CD14-positive monocyte (primary cell): ENCODE data around the gene AKAP12. TPM values are rescaled to one million over a fixed set of nuclear protein-coding genes. Genes with fewer than 3 reads are reported as not detected.

Source experiments
- DNase-seq, 3 donors: peaks; one replicate each; pipeline ENCODE4 v3.0.0-alpha.2; 2011 to 2022
- H2AFZ ChIP-seq: 2 replicates; pipeline ENCODE4 v1.6.0; 2012; ENCODE audit warnings: mild to moderate bottlenecking, low read depth, low read length, inconsistent platforms; ENCODE audit not compliant: insufficient read depth, poor library complexity, severe bottlenecking
- H3K27ac ChIP-seq, 2 donors: 1 replicate in 1 of 2; 2 replicates in 1 of 2; pipeline ENCODE4 v1.5.1; 2012 to 2013; ENCODE audit warnings: low read length in 2 of 2, control low read depth in 1 of 2, inconsistent platforms in 1 of 2, low read depth in 1 of 2, mild to moderate bottlenecking in 1 of 2
- H3K27me3 ChIP-seq, 2 donors: one replicate each; pipeline versions ENCODE4 v1.6.0 to v1.6.1; 2011 to 2013; ENCODE audit warnings: low read length in 2 of 2; ENCODE audit not compliant: control insufficient read depth in 2 of 2, insufficient read depth in 2 of 2
- H3K36me3 ChIP-seq, 2 donors: replicated peaks in 1 of 2; 1 replicate in 1 of 2; 2 replicates in 1 of 2; pipeline versions ENCODE4 v1.5.1 to v1.6.1; 2012 to 2013; ENCODE audit warnings: low read length in 2 of 2, control low read depth in 1 of 2, inconsistent platforms in 1 of 2, mild to moderate bottlenecking in 1 of 2; ENCODE audit not compliant: insufficient read depth in 2 of 2, control insufficient read depth in 1 of 2
- H3K4me1 ChIP-seq, 2 donors: 1 replicate in 1 of 2; 2 replicates in 1 of 2; pipeline versions ENCODE4 v1.5.1 to v1.6.1; 2012 to 2013; ENCODE audit warnings: low read length in 2 of 2, control low read depth in 1 of 2, inconsistent platforms in 1 of 2, mild to moderate bottlenecking in 1 of 2, moderate library complexity in 1 of 2; ENCODE audit not compliant: insufficient read depth in 2 of 2, control insufficient read depth in 1 of 2
- H3K4me2 ChIP-seq: replicated peaks from 2 replicates; pipeline ENCODE3; 2012; ENCODE audit warnings: low read length, moderate library complexity, mild to moderate bottlenecking; ENCODE audit not compliant: poor library complexity, severe bottlenecking; ENCODE audit errors: extremely low read depth
- H3K4me3 ChIP-seq, 3 experiments: fragments of 200-600 bp in 1 of 3; sonication (generic) in 1 of 3; replicated peaks in 1 of 3; 1 replicate in 2 of 3; 2 replicates in 1 of 3; pipeline ENCODE4 v1.5.1; 2011 to 2013; ENCODE audit warnings: low read length in 3 of 3, mild to moderate bottlenecking in 3 of 3, control low read depth in 2 of 3, low read depth in 2 of 3, inconsistent platforms in 1 of 3, moderate library complexity in 1 of 3
- H3K79me2 ChIP-seq: 2 replicates; pipeline ENCODE4 v1.6.0; 2012; ENCODE audit warnings: mild to moderate bottlenecking, control low read depth, inconsistent platforms, low read length, moderate library complexity; ENCODE audit not compliant: insufficient read depth
- H3K9ac ChIP-seq: 2 replicates; pipeline ENCODE4 v1.6.0; 2017; ENCODE audit warnings: low read length, mild to moderate bottlenecking; ENCODE audit not compliant: insufficient read depth, poor library complexity, severe bottlenecking
- H3K9me3 ChIP-seq, 2 donors: replicated peaks in 1 of 2; 1 replicate in 1 of 2; 2 replicates in 1 of 2; pipeline versions ENCODE4 v1.5.1 to v1.6.1; 2012 to 2013; ENCODE audit warnings: low read length in 2 of 2, control low read depth in 1 of 2; ENCODE audit not compliant: control insufficient read depth in 1 of 2, insufficient read depth in 1 of 2
- H4K20me1 ChIP-seq: 2 replicates; pipeline ENCODE4 v1.6.0; 2012; ENCODE audit warnings: mild to moderate bottlenecking, low read length, control low read depth, moderate library complexity; ENCODE audit not compliant: insufficient read depth
- H3K27ac Mint-ChIP-seq, 7 donors: one replicate each; pipeline ENCODE4 v1.8.0; 2020; ENCODE audit warnings: mild to moderate bottlenecking in 7 of 7, mixed read lengths in 7 of 7, moderate library complexity in 6 of 7, inconsistent platforms in 2 of 7
- H3K27me3 Mint-ChIP-seq, 3 donors: one replicate each; pipeline ENCODE4 v1.8.0; 2021 to 2022; ENCODE audit warnings: low read depth in 3 of 3, mild to moderate bottlenecking in 3 of 3, mixed read lengths in 3 of 3, moderate library complexity in 3 of 3, inconsistent platforms in 1 of 3
- H3K36me3 Mint-ChIP-seq, 2 donors: one replicate each; pipeline ENCODE4 v1.8.0; 2020; ENCODE audit warnings: mixed read lengths in 2 of 2, inconsistent platforms in 1 of 2, mild to moderate bottlenecking in 1 of 2
- H3K4me1 Mint-ChIP-seq: one replicate; pipeline ENCODE4 v1.8.0; 2020; ENCODE audit warnings: mild to moderate bottlenecking, mixed read lengths
- H3K4me3 Mint-ChIP-seq, 2 donors: one replicate each; pipeline ENCODE4 v1.8.0; 2020; ENCODE audit warnings: mild to moderate bottlenecking in 2 of 2, mixed read lengths in 2 of 2, moderate library complexity in 1 of 2
- H3K9me3 Mint-ChIP-seq, 7 donors: one replicate each; pipeline ENCODE4 v1.8.0; 2020 to 2022; ENCODE audit warnings: mixed read lengths in 7 of 7, mild to moderate bottlenecking in 6 of 7, moderate library complexity in 6 of 7, inconsistent platforms in 2 of 7
- CTCF ChIP-seq: fragments of 200-600 bp; IDR thresholded peaks from one replicate; pipeline ENCODE4 v1.8.0; 2022; ENCODE audit warnings: antibody characterized with exemption, mild to moderate bottlenecking
- WGBS: methylation state at CpG from one replicate; pipeline ENCODE4 v1.1.5; 2013; ENCODE audit warnings: missing lambda C conversion rate; ENCODE audit not compliant: insufficient coverage; 5-methylcytosine and 5-hydroxymethylcytosine counted together
- intact Hi-C, 2 donors: fragments of 100-400 bp; cut with micrococcal nuclease; formaldehyde crosslinking; loops; one replicate each; pipeline versions ENCODE4 v1.15.0 to v1.15.1; 2023
- polyA plus RNA-seq, 3 donors: library from polyadenylated mRNA; depleted of rRNA in 1 of 3; unstranded in 2 of 3; stranded (reverse) in 1 of 3; fragments of 300-500 nt in 2 of 3; fragments of >200 nt in 1 of 3; fragmentation: Illumina TruSeq in 2 of 3; gene quantifications; 1 replicate in 2 of 3; 2 replicates in 1 of 3; pipeline ENCODE4 v1.2.3, GENCODE V29; 2012 to 2021

Gene AKAP12
- polyA plus RNA-seq, 3 donors, result 0.01 TPM; not detected in 2

GRCh38 chr6:151292974-151293687, 53.4 kb downstream of the AKAP12 start:
- WGBS, result 100% methylated on average over 1 of the region's 5 CpGs
- H3K9me3 Mint-ChIP-seq, result no peaks in the 10 kb centered on the region

GRCh38 chr6:151293688-151294016, 53.9 kb downstream of the AKAP12 start:
- H3K9me3 Mint-ChIP-seq, result no peaks in the 10 kb centered on the region
- no peak for DNase-seq
- Histone ChIP-seq H3K9me3 (no peaks in the 10 kb centered on the region), H3K36me3 (no peaks in the 10 kb centered on the region), H3K27me3 (peaks cover 0 to 7% of the 10 kb centered on the region in 2 donors), H3K4me1 (no peaks in the 10 kb centered on the region), H3K4me2 (no peak overlapping the region), H3K27ac (no peak overlapping the region), H3K9ac (no peak overlapping the region), H4K20me1 (no peaks in the 10 kb centered on the region), H2AFZ (no peak overlapping the region), H3K4me3 (no peak overlapping the region), H3K79me2 (no peaks in the 10 kb centered on the region)
- intact Hi-C loops, result no loop called here
- peaks cover 16% of the 10 kb centered on the region for H3K4me1 Mint-ChIP-seq
- H3K27ac Mint-ChIP-seq, result no peak overlapping the region
- no peak for TF ChIP-seq CTCF
- H3K4me3 Mint-ChIP-seq, result no peak overlapping the region
- no CpG with 5 or more reads among the region's 3 CpGs for WGBS
- no peaks in the 10 kb centered on the region for H3K36me3 Mint-ChIP-seq
- peaks cover 10 to 20% (median 16%) of the 10 kb centered on the region in 3 donors for H3K27me3 Mint-ChIP-seq

More at GRCh38 chr6:151292974-151293687, 53.4 kb downstream of the AKAP12 start:
- intact Hi-C loops, result no loop called here
- no peak for DNase-seq
- H3K36me3 ChIP-seq, result no peaks in the 10 kb centered on the region
- no peak overlapping the region for H3K27ac Mint-ChIP-seq
- no peak overlapping the region for H3K9ac ChIP-seq
- no peaks in the 10 kb centered on the region for H3K4me1 ChIP-seq
- no peaks in the 10 kb centered on the region for H3K79me2 ChIP-seq
- peaks cover 16% of the 10 kb centered on the region for H3K4me1 Mint-ChIP-seq
- H3K9me3 ChIP-seq, result no peaks in the 10 kb centered on the region
- H3K27me3 Mint-ChIP-seq, result peaks cover 10 to 17% (median 14%) of the 10 kb centered on the region in 3 donors
- no peak overlapping the region for H3K4me3 ChIP-seq
- no peak overlapping the region for H3K4me3 Mint-ChIP-seq
- no peak overlapping the region for H3K4me2 ChIP-seq
- H3K27ac ChIP-seq, result no peak overlapping the region
- H3K36me3 Mint-ChIP-seq, result no peaks in the 10 kb centered on the region
- H2AFZ ChIP-seq, result no peak overlapping the region
- H4K20me1 ChIP-seq, result no peaks in the 10 kb centered on the region
- H3K27me3 ChIP-seq, result peaks cover 0 to 7% of the 10 kb centered on the region in 2 donors
- no peak for TF ChIP-seq CTCF
